NCI-H226 (cell line): ENCODE results near the gene CASKIN1.
A peak's percentile ranks its signal among the peaks of the same experiment; 100 is the strongest.
"Not testable (repeated sequence)": the region's sequence is repeated elsewhere in the genome, so short reads cannot be mapped to it uniquely, and the experiment has no call there.

Experiments
- DNase-seq: peaks from one replicate; pipeline ENCODE4 v3.0.0-alpha.2; 2015

Gene CASKIN1

DNA sequence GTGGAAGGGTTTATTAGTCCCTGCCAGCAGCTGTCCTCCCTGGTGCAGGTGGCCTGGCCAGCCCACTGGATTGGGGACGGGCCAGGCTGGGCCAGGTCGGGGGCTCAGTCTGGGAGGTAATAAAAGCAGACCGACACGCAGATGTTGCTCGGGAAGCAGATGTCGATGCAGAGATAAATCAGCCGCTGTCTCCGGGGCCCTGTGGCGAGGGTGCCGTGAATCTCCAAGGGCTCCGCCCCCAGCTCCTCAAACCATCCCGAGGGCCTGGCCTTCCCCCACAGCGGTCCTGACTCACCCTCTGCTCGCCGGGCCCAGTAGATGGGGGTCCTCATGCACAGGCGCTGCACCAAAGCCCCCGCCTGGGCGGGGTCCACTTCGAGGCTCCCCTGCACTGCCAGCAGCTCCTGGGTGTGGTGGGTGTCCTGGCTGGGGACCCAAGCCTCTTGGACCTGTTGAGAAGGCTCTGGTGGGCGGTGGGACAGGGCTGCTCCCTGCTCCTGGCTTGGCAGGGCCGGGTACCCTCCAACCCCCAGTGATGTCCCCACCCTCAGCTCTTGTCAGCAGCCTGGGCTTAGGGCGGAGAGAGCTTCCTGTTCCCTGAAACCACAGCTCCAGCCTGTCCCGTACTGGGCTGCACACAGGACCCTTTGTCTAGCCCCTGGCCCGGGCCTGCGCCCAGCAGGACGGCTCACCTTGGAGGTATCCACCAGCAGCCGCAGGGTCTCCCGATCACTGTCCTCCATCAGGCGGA is 13.0 kb upstream of the CASKIN1 start:
- DNase-seq, result no peak

DNA sequence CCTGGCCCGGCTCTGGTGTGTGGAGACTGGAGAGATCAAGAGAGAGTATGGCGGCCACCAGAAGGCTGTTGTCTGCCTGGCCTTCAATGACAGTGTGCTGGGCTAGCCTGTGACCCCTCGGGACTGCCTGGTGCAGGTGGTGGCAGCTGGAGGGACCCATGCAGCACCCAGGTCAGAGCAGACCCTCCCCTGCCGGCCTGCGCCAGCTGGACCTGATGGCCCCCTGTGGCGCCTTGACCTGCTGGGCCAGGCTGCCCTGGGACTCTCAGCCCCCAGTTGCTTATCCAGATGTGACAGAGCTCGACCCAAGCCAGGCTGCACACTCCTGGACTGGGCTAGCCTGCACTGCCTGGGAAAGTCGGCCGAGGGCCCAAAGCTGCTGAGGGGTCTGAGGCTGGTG is 12.4 kb upstream of the CASKIN1 start:
- DNase-seq, result no peak

DNA sequence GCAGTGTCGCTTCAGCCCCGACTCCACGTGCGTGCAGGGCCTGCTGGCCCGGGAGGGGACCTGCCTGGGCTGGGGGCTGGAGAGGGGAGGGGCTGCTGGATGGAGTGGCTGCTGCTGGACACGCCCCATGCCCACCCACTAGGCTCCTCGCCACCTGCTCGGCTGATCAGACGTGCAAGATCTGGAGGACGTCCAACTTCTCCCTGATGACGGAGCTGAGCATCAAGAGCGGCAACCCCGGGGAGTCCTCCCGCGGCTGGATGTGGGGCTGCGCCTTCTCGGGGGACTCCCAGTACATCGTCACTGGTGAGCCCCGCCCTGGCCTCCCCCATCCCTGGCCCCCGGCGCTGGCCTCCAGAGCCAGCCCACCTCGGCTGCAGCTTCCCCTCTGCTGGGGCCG is 11.9 kb upstream of the CASKIN1 start:
- DNase-seq, result no peak

DNA sequence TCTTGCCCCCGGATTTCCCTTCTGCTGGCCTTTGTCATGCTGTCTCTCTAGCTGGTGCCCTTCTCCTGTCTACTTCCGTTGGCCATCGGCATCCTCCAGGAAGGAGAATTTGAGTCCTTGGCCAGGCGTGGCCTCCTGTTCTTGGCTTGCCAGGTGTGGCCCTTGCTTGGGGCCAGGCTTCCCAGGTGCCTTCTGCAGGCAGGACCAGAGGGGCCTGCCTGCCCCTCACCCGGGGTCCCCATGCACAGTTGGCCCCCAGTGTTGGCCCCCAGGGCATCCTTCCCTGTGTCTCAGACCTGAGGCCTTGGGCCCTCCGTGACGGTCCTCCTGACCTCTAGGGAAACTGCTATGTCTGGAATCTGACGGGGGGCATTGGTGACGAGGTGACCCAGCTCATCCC is 11.5 kb upstream of the CASKIN1 start:
- no peak for DNase-seq

DNA sequence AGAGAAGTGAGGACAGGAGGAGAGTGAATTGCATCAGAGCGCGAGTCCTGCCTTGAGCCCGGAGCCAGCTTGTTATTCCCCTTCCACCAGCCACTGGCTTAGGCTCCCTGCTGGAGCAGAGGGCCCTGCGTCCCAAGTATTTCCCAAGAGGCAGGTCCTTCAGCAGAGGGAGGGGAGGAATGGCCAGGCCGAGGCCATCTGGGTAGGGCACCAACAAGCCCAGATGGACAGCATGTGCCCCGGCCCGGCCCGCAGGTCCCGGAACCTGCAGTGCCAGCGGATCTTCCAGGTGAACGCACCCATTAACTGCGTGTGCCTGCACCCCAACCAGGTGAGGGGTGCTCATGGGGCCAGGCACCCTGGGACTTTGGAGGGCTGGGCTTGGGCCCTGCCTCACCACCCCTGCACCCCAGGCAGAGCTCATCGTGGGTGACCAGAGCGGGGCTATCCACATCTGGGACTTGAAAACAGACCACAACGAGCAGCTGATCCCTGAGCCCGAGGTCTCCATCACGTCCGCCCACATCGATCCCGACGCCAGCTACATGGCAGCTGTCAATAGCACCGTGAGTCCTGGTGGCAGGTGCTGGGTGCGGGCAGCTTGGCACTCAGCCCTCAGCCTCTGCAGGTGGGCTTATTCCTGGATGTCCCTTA is 10.5 kb upstream of the CASKIN1 start:
- DNase-seq, result no peak

DNA sequence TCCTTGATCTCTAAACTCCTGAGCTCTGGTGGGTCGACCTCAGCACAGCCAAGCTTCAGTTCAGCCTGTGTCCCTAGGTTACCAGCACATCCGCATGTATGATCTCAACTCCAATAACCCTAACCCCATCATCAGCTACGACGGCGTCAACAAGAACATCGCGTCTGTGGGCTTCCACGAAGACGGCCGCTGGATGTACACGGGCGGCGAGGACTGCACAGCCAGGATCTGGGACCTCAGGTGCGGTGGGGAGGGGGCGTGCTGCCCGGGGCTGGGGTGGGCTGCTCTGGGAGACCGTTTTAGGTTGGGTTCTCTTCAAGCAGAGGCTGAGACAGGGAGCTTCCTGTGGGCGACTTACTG is 10.0 kb upstream of the CASKIN1 start:
- no peak for DNase-seq

DNA sequence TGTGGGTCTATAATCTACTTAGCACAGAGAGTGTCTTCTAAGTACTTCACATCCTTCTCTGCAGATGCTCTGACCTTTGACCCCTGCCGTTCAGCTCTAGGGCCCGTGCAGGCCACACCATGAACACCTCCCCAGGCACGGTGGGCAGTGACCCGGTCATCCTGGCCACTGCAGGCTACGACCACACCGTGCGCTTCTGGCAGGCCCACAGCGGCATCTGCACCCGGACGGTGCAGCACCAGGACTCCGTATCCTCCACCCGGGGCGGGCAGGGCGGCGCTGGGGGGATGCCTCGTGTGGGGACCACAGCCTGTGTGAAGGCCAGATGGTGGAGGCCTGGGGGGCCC is 9.5 kb upstream of the CASKIN1 start:
- no peak for DNase-seq

DNA sequence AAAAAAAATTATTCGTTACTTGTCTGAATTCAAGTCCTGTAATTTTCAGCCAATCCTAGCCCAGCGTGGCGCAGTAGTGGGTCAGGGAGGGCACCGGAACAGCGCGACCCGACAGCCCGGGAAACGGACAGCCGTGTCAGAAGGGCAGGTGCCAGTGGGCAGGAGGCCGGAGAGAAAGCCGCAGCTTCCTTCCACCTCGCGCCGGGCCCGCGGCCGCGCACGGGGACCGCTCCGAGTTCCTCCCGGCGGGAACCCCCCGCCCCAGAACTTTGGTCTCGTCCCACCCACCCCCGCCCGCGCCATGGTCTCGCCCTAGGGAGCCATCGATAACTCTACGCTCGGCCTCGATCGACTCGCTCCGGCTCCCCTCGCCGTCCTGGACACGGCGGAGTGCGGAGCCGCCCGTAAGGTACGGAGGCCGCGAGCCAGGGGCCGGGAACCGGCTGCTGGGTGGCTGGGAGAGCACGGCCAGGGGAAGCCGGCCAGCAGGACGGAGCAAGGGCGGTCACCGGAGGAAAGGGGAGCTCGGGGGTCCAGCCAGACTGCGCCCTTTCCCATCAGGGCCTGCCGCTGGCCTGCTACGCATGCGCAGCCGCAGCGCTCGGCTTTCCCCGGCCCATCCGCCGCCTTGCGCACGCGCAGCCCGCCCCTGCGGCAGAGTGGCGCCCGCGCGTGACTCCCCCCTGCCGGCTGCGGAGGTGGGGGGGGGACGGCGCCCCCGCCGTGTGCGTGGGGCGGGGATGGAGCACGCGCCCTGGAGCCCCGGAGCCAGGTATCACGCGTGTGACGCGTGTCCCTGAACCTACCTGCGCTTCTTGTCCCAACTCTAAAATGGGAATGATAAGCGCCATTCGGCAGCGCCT is 8.9 kb upstream of the CASKIN1 start, which contains the start of gene MLST8:
MLST8 (plus strand) TSS at position 351 of the 863 bp plus-strand sequence. CDS start 632 bp downstream, outside the sequence.
- DNase-seq, result peak; percentile 61

DNA sequence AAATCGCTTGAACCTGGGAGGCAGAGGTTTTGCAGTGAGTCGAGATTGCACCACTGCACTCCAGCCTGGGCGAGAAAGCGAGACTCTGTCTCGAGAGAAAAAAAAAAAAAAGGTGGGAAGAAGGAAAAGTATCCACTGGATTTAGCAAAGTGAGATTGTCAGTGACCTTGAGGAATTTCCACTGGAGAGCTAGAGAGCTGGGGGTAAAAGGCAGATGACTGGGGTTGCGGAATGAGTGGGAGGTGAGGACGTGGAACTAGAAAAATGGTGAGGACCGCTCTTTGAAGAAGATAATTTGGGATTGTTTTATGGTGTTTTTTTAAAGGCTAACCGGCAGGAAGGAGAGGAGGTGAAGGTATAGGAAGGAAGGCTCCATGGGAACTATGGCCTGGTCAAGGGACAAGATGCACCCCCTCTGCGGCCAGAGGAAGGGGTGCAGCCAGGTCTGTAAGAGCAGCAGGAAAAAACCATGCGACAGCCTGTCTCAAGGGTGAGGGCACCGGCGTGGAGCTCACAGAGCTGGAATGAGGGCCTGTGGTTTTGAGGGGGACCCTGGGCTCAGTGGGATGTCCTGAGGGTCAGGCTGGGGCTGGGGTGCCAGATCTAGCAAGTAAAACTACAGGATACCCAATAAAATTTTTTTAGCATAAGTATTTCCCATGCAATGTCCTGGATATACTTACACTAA is 8.2 kb upstream of the CASKIN1 start:
- DNase-seq, result no peak

DNA sequence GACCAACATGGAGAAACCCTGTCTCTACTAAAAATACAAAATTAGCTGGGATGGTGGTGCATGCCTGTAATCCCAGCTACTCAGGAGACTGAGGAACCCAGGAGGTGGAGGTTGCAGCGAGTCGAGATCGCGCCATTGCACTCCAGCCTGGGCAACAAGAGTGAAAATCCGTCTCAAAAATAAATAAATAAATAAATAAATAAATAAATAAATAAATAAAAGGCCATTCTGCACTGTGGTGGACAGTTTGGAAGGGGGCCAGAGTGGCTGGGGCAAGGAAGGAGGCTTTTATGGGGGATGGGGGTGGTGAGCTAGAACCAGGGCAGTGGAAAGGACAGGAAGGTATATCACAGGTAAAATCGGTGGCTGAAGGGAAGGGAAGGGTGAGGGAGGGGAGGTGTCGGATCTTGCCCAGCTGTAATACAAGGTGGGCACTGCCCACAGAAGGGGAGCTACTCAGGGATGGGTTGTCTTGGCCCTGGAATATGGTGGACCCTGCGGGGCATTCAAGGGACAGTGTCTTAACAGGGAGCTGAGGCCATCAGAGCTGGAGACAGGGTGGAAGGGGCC is 6.8 kb upstream of the CASKIN1 start:
- DNase-seq, result not testable (repeated sequence)

DNA sequence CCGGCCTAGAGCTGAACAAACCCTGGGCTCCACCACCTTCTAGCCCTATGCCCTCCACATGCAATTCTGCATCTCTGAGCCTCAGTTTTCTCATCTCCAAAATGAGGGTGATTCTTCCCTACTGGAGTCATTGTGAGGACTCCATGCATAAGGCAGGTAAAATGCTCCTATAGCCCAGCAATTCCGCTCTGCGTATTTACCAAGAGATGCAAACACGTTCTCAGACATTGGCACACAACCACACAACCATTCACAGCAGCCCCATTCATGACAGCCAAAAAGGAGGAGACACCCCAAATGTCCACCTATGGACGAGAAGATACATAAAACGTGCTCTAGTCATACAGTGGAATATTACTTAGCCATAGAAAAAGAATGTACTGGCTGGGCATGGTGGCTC is 3.9 kb upstream of the CASKIN1 start:
- DNase-seq, result no peak

DNA sequence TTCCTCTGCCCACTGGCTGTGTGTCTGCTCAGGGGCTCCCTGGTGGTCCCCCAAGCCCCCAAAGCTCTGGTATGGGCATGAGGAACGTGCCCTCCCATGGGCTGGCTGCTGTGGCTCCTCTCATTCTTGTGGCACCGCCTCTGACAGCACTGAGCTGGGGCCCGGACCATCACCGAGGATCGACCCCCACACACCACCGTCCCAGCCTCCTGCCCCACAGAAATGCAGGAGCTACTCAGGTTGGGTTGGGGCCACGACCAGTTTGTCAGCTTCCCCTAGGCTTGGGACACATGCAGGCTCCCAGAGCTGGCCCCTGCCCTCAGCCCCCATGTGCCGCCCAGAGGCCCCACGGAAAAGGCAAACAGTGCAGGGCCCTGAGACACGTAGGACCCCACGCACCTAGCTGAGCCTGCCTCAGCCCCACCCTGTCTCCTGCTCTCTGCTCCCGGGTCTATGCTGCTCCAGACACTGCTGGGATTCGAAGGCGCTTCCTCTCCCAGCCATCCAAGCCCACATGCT is 3.3 kb upstream of the CASKIN1 start:
- no peak for DNase-seq

DNA sequence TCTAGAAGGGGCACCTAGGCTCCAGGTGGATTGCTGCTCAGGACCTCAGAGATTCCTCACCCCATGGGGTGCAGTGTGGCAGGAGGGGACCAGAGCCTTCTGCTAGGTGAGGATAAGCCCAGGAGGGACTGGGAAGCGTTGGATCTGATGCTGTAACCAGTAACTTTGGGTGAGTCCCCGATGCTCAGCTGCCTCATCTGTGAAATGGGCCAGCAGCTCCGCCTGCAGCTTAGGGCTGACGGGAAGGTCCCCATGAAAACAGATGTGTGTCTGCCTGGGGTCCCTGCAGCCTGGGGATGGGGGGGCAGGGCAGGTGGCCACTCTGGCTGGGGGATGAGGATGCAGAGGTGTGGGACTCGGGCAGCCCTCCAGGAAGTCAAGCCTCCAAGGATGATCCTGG is 2.7 kb upstream of the CASKIN1 start:
- DNase-seq, result no peak

DNA sequence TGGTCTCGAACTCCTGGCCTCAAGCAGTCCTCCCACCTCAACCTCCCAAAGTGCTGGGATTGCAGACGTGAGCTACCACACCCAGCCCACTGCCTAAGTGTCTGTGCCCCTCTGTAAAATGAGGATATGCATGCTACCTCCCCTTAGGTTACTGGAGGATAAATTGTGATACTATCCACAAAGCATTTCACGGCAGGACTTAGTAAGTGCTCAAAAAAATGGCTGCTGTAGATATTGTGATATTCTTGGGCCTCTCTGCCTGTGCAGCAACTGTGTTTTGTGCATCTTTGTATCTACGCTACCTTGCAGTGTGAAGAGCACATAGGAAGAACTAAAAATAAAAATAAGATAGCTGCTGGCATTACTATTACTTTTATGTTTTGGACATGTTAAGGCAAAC is 1.9 kb upstream of the CASKIN1 start:
- no peak for DNase-seq

DNA sequence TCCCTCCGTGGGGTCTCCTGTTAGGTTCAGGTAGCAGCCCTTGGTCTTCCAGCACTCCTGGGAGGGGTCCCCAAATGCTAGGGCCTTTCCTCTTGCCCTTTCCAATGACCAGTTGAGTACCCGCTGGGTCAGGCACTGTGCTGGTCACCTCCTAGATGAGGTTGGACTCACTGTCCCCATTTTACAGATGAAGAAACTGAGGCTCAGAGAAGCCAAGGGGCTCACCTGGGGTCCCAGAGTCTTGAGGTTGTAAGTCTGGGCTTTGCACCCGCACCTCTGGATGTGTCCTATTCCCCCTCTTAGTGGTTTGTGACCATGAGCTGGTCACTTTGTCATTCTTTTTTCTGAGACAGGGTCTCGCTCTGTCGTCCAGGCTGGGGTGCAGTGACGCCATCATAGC is 1.4 kb upstream of the CASKIN1 start:
- DNase-seq, result no peak

DNA sequence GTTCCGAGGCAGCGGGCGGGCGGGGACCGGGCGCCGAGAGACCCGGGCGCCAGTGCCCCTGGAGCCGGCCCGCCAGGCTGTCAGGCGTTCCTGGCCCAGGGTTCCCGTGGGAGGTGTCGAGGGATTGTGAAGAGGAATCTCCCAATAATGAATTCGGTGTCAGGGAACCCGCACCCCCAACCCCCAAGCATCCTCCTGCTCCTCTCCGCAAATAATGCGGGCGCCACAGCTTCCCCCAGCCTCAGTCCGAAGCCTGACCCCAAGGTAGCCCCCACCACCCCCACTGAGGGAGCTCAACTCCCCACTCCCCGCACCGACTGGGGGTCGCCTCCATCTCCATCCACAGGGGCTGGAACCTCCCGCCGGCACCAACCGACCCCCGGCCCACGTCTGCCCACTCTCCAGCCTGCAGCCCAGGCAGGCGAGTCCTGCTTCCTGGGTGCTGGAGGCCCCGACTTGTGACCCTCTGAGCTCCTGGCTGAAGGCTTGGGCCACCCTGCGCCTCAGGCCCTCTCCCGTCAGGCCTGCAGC is 641 bp upstream of the CASKIN1 start:
- no peak for DNase-seq

DNA sequence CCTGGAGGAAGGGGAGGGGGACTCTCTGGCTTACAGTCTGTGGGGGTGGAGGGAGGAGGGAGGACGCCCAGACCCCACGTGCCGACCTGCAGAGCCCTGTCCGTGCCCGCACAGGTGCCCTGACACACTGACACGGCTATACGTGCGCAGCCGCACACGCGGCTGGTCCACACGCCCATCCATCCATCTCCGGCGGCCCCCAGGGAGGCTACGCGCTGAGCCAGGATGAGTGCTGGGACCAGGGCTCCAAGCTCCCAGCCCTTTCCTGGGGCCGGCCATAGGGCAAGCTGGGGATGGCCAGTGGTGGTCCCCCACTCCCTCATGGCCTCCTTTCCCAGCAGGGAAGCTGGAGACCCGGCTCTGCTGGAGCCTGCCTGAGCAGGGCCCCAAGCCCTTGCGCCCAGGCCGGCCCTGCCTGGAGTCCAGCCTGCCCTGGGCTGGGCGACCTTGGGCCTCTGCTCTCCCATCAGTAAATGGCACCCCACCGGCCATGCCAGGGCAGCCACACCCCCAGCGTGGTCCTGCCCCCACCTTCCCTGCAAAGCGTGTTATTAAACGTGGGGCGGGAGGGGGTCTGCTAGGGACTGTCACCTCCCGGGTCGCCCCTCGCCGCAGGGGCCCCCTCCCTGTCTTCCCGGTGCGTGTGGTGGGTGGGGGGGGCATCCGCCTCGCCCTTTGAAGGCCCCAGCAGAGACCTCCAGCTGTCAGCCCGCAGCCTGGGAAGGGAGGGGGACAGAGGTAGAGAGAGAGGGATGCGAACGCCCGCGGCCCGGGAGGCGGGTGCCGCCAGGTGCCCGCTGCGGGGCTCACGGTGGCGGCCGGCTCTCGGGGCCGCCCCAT is 863 bp downstream of the CASKIN1 start:
- DNase-seq, result no peak

DNA sequence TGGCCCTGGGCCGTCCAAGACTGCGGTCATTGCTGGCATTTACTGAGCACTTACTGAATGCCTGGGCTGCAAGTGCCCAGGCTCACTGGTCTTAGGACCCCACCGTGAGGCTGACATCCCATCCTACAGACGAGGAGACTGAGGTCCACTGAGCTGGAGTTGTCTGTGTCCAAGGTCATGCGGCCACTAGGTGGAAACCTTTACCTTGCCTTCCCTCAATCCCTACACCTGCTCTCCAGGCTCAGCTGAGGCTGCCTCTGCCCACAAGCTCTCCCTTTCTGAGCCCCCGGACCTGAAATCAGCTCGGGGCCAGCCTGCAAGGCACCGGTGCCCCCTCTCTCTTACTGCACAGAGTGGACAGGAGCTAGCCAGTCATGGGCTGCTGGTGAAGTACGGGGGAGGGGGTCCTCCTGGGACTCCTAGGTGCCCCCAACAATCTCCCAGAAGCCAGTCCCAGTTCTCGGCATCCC is 1.5 kb downstream of the CASKIN1 start:
- peak; percentile 60 for DNase-seq

DNA sequence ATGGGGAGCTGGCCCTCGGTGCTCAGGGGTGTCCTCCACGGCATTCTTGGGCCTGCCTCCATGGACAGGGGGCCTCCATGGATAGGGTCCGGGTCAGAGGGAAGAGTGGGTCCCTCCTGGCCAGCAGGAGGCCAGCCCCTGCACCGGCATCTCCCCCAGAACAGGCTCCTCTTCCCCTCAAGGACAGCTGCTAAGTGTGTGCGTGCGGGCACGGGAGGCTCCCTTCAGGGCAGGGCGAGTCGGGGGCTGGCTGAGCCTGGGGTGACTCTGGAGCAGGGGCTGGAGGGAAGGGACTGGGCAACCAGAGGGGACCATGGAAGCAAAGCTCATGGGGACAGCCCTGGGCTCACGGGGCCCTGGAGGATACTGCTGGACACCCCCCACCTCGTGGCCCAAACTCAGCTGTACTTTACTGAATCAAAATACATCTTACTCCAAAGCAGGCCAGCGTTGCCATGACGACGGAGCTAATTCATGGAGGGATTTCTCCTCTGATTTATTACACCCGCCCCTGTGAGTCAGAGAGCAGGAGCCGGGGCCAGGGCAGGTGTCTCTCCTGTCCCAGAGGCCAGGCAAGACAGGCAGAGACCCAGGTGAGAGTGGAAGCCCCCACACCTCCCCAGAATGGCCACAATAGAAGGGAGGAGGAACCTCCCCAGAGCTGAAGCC is 2.1 kb downstream of the CASKIN1 start:
- peak; percentile 22 for DNase-seq

DNA sequence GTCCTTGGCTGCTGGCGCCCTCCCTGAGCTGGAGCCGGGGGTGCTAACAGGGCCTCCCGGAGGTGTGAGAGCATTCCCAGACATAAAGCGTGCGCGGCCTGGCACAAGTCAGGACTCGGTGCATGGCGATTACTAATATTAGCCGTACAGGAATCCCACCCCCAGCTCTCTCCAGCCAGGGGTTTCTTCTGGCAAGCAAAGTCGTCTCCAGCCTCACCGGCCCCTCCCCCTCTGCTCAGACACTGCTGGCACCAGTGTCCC is 5.0 kb downstream of the CASKIN1 start:
- no peak for DNase-seq
